Measurements from ENCODE around the gene URAD. TPM values are rescaled to one million over a fixed set of nuclear protein-coding genes. Genes with fewer than 3 reads are reported as not detected.

The URAD gene
- total RNA-seq, 4 donors from 2014 or later: not detected

DNA sequence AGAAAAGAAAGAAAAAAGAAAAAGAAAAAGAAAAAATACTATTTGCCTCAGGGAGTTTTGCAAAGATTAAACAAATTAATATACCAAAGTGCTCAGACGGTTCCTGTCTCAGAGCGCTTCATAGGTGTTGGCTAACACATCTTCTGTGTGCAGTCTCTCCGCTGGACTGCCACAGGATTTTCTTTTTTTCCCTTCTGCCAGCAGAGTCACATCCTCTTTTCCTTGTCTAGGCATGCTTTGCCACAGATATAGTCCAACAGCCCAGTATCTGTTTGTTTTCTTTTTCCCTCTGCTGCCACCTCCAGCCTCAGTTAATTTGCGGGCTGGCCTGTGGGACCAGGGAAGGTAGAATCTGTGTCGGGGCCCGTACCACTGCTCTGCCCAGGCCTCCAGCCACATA lies 3.4 kb upstream of the URAD start:
- intact Hi-C loops (cut with DNase I; ENCODE audit: low total_unique reads): no loop called here
- TF ChIP-seq POLR2A (IDR thresholded peaks at IDR 0.05): no peak
- TF ChIP-seq, protein P1, sequence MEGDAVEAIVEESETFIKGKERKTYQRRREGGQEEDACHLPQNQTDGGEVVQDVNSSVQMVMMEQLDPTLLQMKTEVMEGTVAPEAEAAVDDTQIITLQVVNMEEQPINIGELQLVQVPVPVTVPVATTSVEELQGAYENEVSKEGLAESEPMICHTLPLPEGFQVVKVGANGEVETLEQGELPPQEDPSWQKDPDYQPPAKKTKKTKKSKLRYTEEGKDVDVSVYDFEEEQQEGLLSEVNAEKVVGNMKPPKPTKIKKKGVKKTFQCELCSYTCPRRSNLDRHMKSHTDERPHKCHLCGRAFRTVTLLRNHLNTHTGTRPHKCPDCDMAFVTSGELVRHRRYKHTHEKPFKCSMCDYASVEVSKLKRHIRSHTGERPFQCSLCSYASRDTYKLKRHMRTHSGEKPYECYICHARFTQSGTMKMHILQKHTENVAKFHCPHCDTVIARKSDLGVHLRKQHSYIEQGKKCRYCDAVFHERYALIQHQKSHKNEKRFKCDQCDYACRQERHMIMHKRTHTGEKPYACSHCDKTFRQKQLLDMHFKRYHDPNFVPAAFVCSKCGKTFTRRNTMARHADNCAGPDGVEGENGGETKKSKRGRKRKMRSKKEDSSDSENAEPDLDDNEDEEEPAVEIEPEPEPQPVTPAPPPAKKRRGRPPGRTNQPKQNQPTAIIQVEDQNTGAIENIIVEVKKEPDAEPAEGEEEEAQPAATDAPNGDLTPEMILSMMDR (IDR thresholded peaks at IDR 0.05): no peak
- 44 to 45% methylated on average over 6 of the region's 6 CpGs for WGBS, 2 donors
- no peak for DNase-seq (ENCODE audit: low spot score in 2 of 2)
- H3K4me3 ChIP-seq (ENCODE audit: low read depth, poor library complexity, severe bottlenecking): no peak overlapping the region

DNA sequence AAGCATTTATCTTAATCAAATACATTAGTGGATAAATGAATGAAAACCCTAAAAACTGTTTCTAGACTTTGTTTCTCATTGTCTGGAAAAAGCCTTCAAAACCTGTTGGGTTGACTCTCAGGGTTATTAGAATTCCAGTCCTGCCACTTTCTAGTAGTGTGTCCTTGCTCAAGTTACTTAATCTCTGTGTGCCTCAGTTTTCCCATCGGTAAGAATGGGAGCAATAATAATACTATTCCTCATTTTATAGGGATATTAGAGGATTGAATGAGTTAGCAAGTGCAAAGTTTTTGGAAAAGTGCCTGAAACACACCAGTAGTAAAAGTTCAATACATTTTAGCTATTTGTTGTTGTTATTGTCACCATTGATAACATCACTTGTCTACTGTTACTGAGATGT lies 2.9 kb downstream of the URAD start:
- TF ChIP-seq POLR2A (IDR thresholded peaks at IDR 0.05): no peak
- TF ChIP-seq, protein P1 (IDR thresholded peaks at IDR 0.05): no peak
- H3K4me3 ChIP-seq (ENCODE audit: low read depth, poor library complexity, severe bottlenecking): no peak overlapping the region
- intact Hi-C loops (cut with DNase I; ENCODE audit: low total_unique reads): loop anchor here (5.0 kb wide), 1 partner anchor 623 kb away; no protein-coding TSS in a partner anchor
- DNase-seq (ENCODE audit: low spot score in 2 of 2): no peak
- 92 to 98% methylated on average over 1 of the region's 1 CpG for WGBS, 2 donors

DNA sequence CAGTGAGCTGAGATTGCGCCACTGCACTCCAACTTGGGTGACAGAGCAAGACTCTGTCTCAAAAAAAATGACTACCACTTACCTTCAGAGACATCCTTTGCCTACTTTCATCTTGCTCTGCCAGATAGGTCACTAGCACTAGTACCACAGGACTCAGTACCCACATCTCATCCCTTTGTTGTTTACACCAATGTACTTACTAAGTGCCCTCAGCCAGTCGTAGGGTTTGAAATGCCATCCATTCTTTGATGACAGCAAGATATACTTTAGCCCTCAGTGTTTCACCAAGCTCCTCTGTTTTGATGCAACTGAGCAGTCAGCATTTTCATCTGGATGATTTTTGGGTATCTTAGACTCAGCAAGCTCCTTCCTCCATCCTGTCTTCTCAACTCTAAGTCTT lies 6.1 kb downstream of the URAD start:
- intact Hi-C loops (cut with DNase I; ENCODE audit: low total_unique reads): no loop called here
- TF ChIP-seq, protein P1 (IDR thresholded peaks at IDR 0.05): no peak
- H3K4me3 ChIP-seq (ENCODE audit: low read depth, poor library complexity, severe bottlenecking): no peak overlapping the region
- DNase-seq (ENCODE audit: low spot score in 2 of 2): no peak
- WGBS, 2 donors: 51 to 63% methylated on average over 2 of the region's 2 CpGs

DNA sequence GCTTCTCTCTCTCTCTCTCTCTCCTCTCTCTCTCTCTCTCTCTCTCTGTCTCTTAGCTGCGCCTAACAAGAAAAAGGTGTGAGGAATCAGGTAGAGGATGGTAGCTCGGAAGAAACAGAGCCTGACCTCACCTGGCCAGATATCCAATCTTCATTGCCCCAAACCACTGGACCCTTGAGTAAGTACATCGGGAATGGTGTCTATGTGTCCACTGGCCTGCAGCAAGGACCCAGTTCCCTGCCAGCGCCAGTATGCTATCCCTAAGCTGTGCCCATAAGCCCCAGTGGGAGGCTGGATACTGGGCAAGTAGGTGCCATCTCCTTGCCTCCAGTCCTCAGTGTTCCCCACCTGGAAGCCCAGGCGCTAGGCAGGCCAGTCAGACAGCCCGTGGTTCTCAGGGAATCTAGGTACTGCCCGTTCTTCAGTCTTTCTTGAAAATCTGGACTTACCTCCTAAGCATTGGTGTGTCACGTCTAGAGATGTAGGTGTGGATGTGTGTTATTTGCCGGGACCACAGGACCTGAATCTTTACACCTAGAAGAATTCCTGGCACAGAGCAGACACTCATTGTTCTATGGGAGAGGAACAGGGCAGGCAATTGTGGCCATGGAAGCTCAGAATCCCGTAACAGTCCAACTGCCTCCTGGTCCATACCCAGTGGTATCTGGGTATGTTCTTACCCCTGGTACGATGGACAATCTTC lies 7.3 kb downstream of the URAD start:
- WGBS, 2 donors: 19 to 27% methylated on average over 11 of the region's 11 CpGs
- no peak overlapping the region for H3K4me3 ChIP-seq (ENCODE audit: low read depth, poor library complexity, severe bottlenecking)
- peak in 1 of 2 donors; percentile 70 for DNase-seq (ENCODE audit: low spot score in 2 of 2)
- intact Hi-C loops (cut with DNase I; ENCODE audit: low total_unique reads): no loop called here
- TF ChIP-seq, protein P1 (IDR thresholded peaks at IDR 0.05): no peak
- no peak for TF ChIP-seq POLR2A (IDR thresholded peaks at IDR 0.05)

DNA sequence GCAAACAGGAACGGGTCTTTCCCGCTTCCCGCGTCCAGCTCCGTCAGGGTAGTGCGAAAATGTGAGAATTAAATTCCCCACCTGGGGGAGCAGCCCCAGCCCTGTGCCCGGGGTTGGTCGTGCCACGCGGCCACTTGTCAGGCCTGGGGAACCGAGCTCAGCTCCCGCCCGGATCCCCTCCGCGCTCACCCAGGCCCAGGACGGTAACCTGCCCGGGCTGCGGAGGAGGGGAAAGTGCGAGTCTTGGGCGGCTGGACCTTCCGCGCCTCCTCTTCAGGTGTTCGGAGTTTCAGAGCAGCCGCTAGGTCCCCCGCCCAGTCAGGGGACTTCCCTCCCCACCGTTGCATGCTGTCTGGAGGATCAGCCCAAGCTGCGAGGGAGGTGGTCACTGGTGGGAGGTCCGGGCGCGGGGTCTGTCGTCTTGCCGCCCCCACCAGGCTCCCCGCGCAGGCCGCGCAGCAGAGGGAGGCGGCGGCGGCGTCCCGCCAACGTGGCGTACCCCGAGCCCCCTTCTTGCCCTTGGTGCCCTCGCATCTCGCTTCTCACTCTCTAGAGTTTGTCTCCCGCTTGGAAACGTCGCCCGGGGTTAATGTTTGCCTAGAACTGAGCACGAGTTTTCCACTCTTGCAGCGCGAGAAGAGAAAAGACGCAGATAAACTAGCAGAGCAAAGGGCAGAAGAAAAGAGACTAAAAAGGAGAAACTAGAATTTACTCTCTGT lies 8.1 kb downstream of the URAD start:
- DNase-seq (ENCODE audit: low spot score in 2 of 2): peak in 1 of 2 donors; percentile 75
- 4 to 6% methylated on average over 20 to 32 of the region's 54 CpGs for WGBS, 2 donors
- intact Hi-C loops (cut with DNase I; ENCODE audit: low total_unique reads): no loop called here
- TF ChIP-seq POLR2A (IDR thresholded peaks at IDR 0.05): no peak
- H3K4me3 ChIP-seq (ENCODE audit: low read depth, poor library complexity, severe bottlenecking): no peak overlapping the region

DNA sequence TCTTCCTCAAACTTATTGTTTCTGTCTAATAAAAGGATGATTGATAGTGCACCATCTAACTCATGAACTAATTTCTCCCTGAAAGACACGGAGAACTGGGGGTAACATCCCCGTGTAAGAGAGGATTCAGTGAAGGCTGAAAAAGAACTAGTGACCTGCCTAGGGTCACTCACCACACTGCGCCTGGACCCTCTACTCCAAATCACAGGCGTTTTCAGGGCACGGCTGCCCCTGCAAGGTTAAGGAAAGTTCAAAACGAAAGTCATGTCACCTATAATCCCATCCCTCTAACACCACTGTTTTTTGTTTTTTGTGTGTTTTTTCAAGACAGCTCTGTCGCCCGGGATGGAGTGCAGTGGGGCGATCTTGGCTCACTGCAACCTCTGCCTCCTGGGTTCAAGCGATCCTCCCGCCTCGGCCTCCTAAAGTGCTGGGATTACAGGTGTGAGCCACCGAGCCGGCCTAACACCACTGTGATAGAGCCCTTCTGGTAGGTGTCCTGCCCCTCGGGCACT lies 8.7 kb downstream of the URAD start:
- DNase-seq (ENCODE audit: low spot score in 2 of 2): no peak
- intact Hi-C loops (cut with DNase I; ENCODE audit: low total_unique reads): loop anchor here (10.0 kb wide), 1 partner anchor 155 kb away; no protein-coding TSS in a partner anchor
- 9% methylated on average over 15 of the region's 15 CpGs for WGBS, 2 donors
- TF ChIP-seq, protein P1 (IDR thresholded peaks at IDR 0.05): no peak
- no peak for TF ChIP-seq POLR2A (IDR thresholded peaks at IDR 0.05)
- no peak overlapping the region for H3K4me3 ChIP-seq (ENCODE audit: low read depth, poor library complexity, severe bottlenecking)
